ENCODE data around the gene TBPL1.

The TBPL1 gene

DNA sequence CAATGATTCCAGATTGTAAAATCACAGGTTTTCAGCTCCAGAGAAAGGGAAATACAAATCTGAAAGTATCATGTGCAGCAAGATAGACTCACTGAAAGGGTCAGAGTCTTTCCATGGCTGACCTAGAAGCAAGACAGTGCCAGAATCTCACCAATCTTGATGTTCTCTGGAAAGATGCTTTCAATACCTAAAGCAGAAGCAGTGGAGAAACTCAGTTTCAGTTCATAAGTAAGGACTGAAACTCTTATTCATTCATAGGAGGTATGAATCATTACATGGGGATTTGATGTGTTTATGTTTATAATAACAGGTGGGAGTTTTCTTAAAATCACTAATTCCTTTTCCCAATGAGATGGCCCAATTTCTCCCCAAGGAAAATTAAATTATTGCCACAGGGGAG is 56.9 kb downstream of the TBPL1 start:
- no peak for DNase-seq

DNA sequence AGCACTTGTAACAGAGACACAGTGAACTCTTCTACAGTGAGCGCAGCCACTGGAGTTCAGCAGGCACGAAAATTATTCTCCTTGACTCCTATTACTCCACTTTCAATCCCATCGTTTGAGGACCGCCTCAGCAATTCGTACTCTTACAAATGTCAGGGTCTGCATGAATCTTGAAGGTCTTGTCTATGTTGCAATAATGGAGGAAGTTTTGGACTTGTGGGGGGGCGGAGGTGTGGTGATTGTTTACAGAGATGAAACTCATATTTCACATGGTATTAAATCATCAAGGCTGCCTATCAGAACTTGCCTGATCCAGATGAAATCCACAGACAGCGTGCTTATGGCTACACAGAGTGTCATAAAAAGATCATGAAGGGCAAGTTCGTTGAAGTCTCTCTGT is 57.4 kb downstream of the TBPL1 start:
- DNase-seq, result no peak

DNA sequence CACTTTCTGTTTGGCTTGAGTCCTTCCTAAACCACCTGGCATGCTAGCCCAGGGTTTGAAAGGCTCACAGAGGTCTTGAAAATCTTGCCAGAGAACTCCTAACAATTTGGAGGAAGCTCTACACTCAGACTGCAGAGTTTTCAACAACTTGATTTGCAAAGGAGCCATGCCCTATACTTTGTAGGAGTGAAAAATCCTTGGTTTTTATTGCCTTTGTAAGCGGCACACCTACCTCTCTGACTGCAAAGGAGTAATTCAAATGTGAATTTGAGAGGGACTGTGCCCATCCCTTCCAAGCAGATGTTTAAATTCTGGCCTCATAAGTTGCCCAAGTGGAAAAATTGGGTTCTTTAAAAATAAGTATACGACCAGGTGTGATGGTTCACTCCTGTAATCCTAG is 58.0 kb downstream of the TBPL1 start:
- DNase-seq, result no peak

DNA sequence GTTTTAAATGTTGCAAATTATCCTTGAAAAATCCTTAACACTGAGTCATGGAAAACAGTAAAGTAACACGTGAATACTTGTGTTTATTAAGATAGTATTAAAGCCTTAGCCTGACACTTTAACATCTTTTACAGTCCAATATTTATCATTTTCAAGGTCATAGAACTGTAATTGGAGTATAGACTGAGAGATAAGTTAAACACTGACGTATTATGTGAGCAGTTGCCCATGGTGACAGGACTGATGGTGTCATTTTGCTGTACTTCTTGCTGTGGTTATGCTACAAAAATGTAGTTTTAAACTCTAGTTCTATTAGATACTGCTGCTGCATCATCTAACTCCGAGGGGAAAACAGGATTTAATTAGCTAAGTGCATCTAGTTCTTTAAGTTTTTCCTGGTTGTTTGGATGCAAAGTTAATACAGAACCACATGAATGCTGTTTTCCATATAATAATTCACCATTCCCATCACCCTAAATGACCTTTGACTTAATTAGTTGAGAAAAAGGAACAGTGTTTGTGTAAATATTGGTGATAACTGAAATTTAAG is 61.6 kb downstream of the TBPL1 start:
- DNase-seq, result no peak

DNA sequence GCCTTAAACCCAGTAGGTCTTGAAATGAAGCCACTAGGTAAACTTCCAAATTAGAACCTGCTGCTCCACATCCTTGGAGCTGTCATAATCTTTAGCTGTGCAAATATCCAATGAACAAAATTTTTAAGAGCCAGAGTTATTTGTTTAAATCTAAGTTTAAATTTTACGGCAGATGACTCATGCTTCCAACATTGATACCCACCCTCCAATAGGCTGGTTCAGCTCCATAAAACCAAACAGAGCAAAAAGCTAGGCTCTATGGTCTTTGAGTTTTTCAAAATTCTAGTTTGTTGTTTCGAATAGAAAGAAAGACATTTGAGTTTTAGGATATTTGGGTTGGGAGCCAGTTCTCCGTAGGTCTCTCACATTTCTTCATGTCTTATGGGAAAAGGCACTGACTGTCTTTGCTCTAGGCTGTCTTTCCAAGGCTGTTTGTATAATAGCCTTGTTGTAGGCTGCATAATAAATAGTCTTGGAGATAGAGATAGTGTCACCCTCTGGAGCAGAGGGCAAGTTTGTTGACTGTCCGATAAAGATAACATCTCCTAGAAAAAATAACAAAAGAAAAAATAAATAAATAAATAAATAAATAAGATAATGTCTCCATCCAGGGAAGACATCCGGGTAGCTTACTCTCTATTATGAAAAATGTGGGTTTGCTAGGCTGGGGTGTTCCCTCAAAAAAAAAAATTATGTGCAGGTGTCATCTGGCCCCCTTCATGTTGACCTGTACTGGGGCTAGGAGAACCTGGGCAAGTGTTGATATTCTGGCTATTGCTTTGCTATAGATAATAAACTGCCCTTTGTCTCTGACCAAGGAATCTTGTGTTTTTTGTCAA is 62.9 kb downstream of the TBPL1 start:
- DNase-seq, result no peak

DNA sequence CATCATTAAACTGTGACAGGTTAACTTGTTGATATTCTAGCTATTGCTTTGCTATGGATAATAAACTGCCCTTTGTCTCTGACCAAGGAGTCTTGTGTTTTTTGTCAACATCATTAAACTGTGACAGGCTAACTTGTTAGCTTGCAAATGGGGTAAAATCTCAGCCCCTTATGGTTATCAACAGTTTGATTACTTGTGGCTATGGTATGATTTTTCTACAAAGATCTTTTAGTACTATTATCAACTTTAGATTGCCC is 63.5 kb downstream of the TBPL1 start:
- no peak for DNase-seq

DNA sequence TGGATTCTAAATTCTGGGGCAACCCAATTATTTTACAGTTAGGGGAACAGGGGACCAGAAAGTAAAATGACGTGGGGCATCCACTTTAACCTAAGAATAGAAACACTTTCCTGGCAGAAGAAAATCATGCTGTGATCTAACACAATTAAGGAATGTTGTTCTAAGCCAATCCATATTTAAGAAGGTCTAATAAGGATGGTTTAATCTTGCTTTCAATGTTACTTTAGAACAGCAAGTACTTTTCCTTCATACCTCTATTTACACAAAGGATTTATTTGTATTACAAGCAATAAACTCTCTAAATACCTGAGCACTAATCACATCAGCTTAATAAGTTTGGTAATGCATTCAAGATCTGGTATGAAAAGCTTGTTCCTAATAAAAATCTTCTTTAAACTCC is 67.0 kb downstream of the TBPL1 start:
- no peak for DNase-seq

- DNase-seq, result no peak
These were observed 67.5 kb downstream of the TBPL1 start for GRCh38 chr6:134020543-134020942.

DNA sequence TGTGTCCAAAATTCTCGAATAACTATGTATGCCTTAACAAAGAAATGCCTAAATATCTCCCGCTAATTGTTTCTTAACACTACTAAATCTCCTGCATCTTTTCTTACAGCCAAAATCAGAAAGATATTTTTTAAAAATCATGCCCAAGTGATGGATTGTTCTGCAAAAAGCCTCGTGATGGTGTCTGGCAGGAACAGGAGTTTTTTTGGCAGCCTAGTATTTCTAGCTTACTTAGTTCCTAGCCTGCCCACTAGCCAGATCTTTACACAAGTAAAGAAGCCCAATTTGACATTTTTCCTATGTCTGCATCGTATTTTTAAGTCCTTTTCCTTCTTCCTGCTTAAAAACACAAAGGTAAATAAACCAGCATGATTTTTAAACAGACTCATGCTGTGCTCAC is 67.9 kb downstream of the TBPL1 start:
- no peak for DNase-seq

GRCh38 chr6:134021396-134022122 is 68.5 kb downstream of the TBPL1 start:
- DNase-seq, result no peak

GRCh38 chr6:134022650-134023049 is 69.6 kb downstream of the TBPL1 start:
- DNase-seq, result no peak

DNA sequence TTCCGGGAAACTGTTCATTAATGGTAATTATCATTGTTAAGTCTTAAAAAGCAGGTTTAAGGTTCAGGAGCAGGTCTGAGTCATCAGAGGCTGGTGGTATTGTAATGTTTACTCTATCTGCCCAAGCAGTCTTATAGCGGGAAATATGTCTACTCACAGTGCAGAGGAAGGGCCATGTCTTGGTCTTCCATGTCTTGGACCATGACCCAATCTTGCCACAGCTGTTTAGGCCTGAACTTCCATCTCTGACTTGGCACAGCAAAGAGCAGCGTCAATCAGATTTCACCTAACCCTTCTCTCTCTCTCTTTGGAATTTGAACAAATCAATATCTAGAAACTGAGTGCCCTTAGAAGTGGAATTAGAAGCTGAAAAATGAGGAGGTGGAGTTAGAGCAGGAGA is 73.6 kb downstream of the TBPL1 start:
- DNase-seq, result no peak

DNA sequence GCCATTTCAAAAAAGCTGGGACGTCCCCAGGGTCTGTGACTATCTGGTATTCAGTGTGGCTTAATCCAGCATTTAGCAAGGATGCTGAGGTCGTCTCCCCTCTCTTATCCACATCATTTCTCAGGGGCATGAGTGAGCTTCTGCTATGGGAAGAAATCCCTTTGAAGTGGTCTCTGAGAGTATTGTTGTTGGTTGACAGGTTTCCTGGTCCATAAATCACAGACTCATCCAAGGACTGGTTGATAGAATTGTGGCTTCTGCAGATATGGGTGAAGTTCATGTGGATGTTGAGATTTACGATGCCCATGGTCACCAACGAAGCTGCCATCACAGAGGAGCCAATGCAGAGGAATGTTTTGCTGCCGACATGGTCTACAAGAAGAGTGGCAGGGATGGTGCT is 75.4 kb downstream of the TBPL1 start:
- DNase-seq, result no peak

DNA sequence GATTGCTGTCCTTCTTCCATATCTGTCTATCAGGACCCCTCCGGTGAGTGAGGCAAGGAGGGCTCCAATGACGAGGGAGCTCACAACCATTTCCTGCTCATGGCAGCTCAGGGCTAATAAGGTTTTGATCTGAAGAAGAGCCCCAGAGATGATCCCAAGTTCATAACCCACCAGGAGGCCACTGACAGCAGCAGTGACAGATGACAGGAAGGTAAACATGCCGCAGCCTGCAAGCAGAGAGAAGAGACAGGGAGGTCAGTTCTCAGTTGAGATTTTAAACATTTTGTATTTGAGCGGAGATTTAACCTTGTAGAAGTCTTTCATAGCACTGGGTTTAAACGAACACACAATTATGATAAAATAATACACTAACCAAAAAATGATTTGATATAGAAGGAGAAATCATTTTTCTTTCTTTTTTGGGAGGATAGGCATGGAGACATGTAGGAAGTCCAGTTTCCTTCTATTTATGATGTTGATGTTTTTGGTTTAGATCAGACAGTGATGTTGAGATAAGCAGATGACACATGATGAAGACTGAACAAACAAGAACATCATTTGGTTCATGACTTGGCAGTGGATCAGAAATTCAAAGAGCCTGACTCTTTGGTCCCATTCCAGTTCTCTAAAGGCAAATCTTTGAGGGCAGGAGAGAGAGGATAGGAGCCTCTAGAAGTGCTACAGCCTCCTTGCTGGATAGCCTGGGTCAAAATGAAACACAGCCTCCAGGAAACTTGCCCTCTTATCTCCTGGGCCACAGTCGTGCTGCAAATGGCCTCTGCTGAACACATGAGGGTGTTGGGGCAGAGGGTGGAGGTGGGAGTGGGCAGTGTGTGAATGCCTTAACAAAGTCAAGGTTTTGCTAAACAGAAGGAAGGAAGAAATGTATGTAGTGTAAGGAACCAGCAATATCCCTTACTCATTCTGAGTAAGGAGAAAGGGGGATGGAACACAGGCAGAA is 76.8 kb downstream of the TBPL1 start:
- no peak for DNase-seq

GRCh38 chr6:134031696-134032255 is 78.8 kb downstream of the TBPL1 start:
- no peak for DNase-seq

GRCh38 chr6:134034478-134034877 is 81.5 kb downstream of the TBPL1 start:
- no peak for DNase-seq

- DNase-seq, result no peak
These were observed 82.2 kb downstream of the TBPL1 start for GRCh38 chr6:134034961-134035822.

DNA sequence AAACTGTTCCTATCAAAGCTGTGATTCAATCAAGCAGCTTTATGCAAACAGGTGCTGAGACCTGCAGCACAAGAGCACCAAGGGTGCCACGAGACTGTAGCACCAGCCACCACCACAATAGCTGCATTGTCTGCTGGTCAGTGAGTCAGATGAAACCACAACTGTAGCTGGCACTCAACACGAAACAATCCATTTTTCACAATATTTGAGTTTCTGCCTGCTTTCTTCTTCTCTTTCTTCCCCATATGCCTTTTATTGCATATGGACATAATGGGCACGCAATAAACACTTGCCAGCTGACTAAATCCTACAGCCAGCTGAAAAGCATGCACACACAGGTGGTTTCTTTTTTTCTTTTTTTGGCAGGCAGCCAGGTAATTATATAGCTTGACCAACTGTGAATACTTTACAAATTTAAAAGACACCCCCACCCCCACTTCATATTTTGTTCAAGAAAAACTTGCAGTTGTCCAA is 82.8 kb downstream of the TBPL1 start:
- DNase-seq, result no peak

GRCh38 chr6:134039116-134039515 is 86.1 kb downstream of the TBPL1 start:
- DNase-seq, result no peak
